Measurements from ENCODE around the gene SERPINI2. TPM values are rescaled to one million over a fixed set of nuclear protein-coding genes. Genes with fewer than 3 reads are reported as not detected.

SERPINI2 gene
- total and polyA plus RNA-seq, 2 of the 8 experiments (the other 6 are each of a cell fraction or from before 2014, with no cell fraction given), result 0.26 TPM; not detected in 1

- Histone ChIP-seq H3K9ac (replicated peaks in 1 of 4; ENCODE audit: extremely low read depth in 1 of 4, low read depth in 3 of 4, low read length in 3 of 4) (no peak overlapping the region), H3K27me3 (replicated peaks in 1 of 4; ENCODE audit: control insufficient read depth in 3 of 4, extremely low read depth in 1 of 4, insufficient read depth in 3 of 4, low read length in 3 of 4) (no peaks in the 10 kb centered on the region), H2BK15ac (ENCODE audit: low read length) (no peak overlapping the region), H2BK5ac (ENCODE audit: low read depth, low read length) (no peak overlapping the region), H3K4me2 (ENCODE audit: insufficient read depth in 1 of 2, low read depth in 2 of 2, low read length in 2 of 2) (peak overlapping the region; percentile 8 to 16; a peak in 2 of 4 replicates), H4K8ac (ENCODE audit: extremely low read depth, insufficient read depth, low read length) (no peak overlapping the region), H3K4me1 (replicated peaks in 1 of 4; ENCODE audit: control insufficient read depth in 3 of 4, insufficient read depth in 4 of 4, low read length in 3 of 4) (peaks cover 1 to 5% (median 4%) of the 10 kb centered on the region in 4 experiments; a peak in 5 of 7 replicates), H3K9me3 (ENCODE audit: insufficient read depth in 2 of 2, low read depth in 1 of 2, low read length in 1 of 2) (no peaks in the 10 kb centered on the region), H2AFZ (ENCODE audit: low read length) (no peak overlapping the region; the same call in 1 of the 2 replicates), H3K23me2 (ENCODE audit: low read depth, low read length) (no peaks in the 10 kb centered on the region), H4K20me1 (replicated peaks in 1 of 2; ENCODE audit: control insufficient read depth in 1 of 2, insufficient read depth in 2 of 2, low read length in 2 of 2) (no peaks in the 10 kb centered on the region), H3K14ac (ENCODE audit: insufficient read length) (no peak overlapping the region), H3K79me1 (ENCODE audit: low read depth, low read length) (no peaks in the 10 kb centered on the region), H2BK120ac (replicated peaks; ENCODE audit: low read depth, low read length) (no peak overlapping the region), H3K18ac (ENCODE audit: extremely low read depth, low read length) (no peak overlapping the region), H4K91ac (replicated peaks; ENCODE audit: insufficient read length, low read length) (no peak overlapping the region), H3K4me3 (ENCODE audit: extremely low read depth in 1 of 4, insufficient read depth in 2 of 4, low read depth in 3 of 4, low read length in 4 of 4) (no peak overlapping the region), H2BK20ac (ENCODE audit: low read length) (no peak overlapping the region), H4K5ac (ENCODE audit: insufficient read length, low read depth, low read length) (no peak overlapping the region), H3K56ac (replicated peaks; ENCODE audit: insufficient read length, low read depth, low read length) (no peak overlapping the region), H3K36me3 (ENCODE audit: control insufficient read depth in 2 of 4, insufficient read depth in 4 of 4, low read length in 3 of 4) (no peaks in the 10 kb centered on the region), H3K27ac (ENCODE audit: low read depth, low read length) (no peak overlapping the region), H2BK12ac (ENCODE audit: low read depth, low read length) (no peak overlapping the region), H3K4ac (replicated peaks; ENCODE audit: insufficient read length, low read depth, low read length) (no peak overlapping the region), H2AK5ac (ENCODE audit: low read depth, low read length) (no peak overlapping the region), H3K79me2 (ENCODE audit: control insufficient read depth in 1 of 2, insufficient read depth in 2 of 2, low read length in 2 of 2) (no peaks in the 10 kb centered on the region), H3K23ac (ENCODE audit: insufficient read length) (no peak overlapping the region)
- DNase-seq (ENCODE audit: low read depth in 1 of 2, low spot score in 2 of 2), result no peak
- 72% methylated on average over 2 of the region's 2 CpGs; no CpG with 5 or more reads in 1 of the 2 experiments for WGBS, 2 experiments (ENCODE audit: extremely low coverage in 1 of 2, insufficient coverage in 1 of 2, insufficient read length in 1 of 2, insufficient replicate concordance in 2 of 2, low coverage in 1 of 2, low lambda C conversion rate in 2 of 2, missing lambda C conversion rate in 1 of 2)
- ChIA-PET POLR2A (ENCODE audit: partially characterized antibody) (no interaction called here), CTCF (ENCODE audit: partially characterized antibody) (interaction anchor here (0.8 to 2.7 kb wide), 4 partner anchors 10 to 486 kb away, joined by 3 to 15 read pairs (median 3); partner anchors contain the start of gene ZBBX)
- TF ChIP-seq POU5F1 (IDR thresholded peaks at IDR 0.05; ENCODE audit: low read depth, low read length) (0 out of 2 replicates have a peak, but pooled peaks have one; percentile 39), CBX5 (IDR thresholded peaks at IDR 0.05; ENCODE audit: low read depth, low read length) (no peak), KDM4A (IDR thresholded peaks at IDR 0.05; ENCODE audit: low read depth, low read length, severe bottlenecking) (no peak)
- FAIRE-seq, result peak; percentile 81
Observed at GRCh38 chr3:167396075-167396474, 77.8 kb downstream of the SERPINI2 start.

Measured in H1 (cell line).